Tibial artery (tissue), 4 donors: ENCODE results near the gene OR8B4.

ENCODE experiments used
- DNase-seq, 2 donors: peaks; one replicate each; pipeline ENCODE4 v3.0.0-alpha.2; 2019
- H3K27ac ChIP-seq, 2 donors: fragments of 200-600 bp; sonication (generic) in 1 of 2; 1 replicate in 1 of 2; 2 replicates in 1 of 2; pipeline ENCODE4 v1.5.1; 2018 to 2019; ENCODE audit warnings: mild to moderate bottlenecking in 1 of 2
- H3K27me3 ChIP-seq, 2 donors: fragments of 200-600 bp; sonication (generic) in 1 of 2; one replicate each; pipeline versions ENCODE4 v1.5.1 to v1.6.0; 2016 to 2019
- H3K36me3 ChIP-seq, 3 donors: fragments of 200-600 bp; sonication (generic) in 2 of 3; one replicate each; pipeline ENCODE4 v1.5.1; 2016 to 2019; ENCODE audit warnings: mild to moderate bottlenecking in 2 of 3
- H3K4me1 ChIP-seq, 4 donors: fragments of 200-600 bp; sonication (generic) in 2 of 4; 1 replicate in 3 of 4; 2 replicates in 1 of 4; pipeline ENCODE4 v1.5.1; 2016 to 2019
- H3K4me3 ChIP-seq, 2 donors: fragments of 200-600 bp; sonication (generic) in 1 of 2; 1 replicate in 1 of 2; 2 replicates in 1 of 2; pipeline ENCODE4 v1.5.1; 2018 to 2019; ENCODE audit warnings: mild to moderate bottlenecking in 2 of 2
- H3K9me3 ChIP-seq, 3 donors: fragments of 200-600 bp; sonication (generic) in 1 of 3; one replicate each; pipeline ENCODE4 v1.5.1; 2016 to 2019
- intact Hi-C: fragments of 100-400 bp; cut with DNase I; formaldehyde crosslinking; loops from one replicate; pipeline ENCODE4 v1.15.0; 2023; ENCODE audit warnings: low total_unique reads
- TF ChIP-seq, protein P1 (sequence below), 2 experiments: fragments of 200-600 bp in 1 of 2; fragments of 450-650 bp in 1 of 2; IDR thresholded peaks; one replicate each; pipeline ENCODE4 v1.5.1; 2017 to 2019; ENCODE audit warnings: antibody characterized with exemption in 2 of 2, mild to moderate bottlenecking in 1 of 2, moderate library complexity in 1 of 2

OR8B4 gene, protein sequence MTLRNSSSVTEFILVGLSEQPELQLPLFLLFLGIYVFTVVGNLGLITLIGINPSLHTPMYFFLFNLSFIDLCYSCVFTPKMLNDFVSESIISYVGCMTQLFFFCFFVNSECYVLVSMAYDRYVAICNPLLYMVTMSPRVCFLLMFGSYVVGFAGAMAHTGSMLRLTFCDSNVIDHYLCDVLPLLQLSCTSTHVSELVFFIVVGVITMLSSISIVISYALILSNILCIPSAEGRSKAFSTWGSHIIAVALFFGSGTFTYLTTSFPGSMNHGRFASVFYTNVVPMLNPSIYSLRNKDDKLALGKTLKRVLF

DNA sequence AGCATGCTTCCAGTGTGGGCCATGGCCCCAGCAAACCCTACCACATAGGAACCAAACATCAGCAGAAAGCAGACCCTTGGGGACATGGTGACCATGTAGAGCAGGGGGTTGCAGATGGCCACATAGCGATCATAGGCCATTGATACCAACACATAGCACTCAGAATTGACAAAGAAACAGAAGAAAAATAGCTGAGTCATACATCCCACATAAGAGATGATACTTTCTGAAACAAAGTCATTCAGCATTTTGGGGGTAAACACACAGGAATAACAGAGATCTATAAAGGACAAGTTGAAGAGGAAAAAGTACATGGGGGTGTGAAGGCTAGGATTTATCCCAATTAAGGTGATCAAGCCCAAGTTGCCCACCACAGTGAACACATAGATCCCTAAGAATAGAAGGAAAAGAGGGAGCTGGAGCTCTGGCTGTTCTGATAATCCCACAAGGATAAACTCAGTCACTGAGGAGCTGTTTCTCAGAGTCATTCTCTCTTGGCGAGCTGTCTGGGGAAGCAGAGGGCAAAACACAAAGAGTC, at the start of gene OR8B4:
TSS of gene OR8B4 (minus strand) at position 488 of the 538 bp plus-strand sequence. CDS start at position 488, 0 bp downstream.
- H3K4me3 ChIP-seq, result no peak within 1 kb of the TSS
- DNase-seq, result no peak
- no peaks in the 10 kb centered on the region for H3K9me3 ChIP-seq
- TF ChIP-seq, protein P1, sequence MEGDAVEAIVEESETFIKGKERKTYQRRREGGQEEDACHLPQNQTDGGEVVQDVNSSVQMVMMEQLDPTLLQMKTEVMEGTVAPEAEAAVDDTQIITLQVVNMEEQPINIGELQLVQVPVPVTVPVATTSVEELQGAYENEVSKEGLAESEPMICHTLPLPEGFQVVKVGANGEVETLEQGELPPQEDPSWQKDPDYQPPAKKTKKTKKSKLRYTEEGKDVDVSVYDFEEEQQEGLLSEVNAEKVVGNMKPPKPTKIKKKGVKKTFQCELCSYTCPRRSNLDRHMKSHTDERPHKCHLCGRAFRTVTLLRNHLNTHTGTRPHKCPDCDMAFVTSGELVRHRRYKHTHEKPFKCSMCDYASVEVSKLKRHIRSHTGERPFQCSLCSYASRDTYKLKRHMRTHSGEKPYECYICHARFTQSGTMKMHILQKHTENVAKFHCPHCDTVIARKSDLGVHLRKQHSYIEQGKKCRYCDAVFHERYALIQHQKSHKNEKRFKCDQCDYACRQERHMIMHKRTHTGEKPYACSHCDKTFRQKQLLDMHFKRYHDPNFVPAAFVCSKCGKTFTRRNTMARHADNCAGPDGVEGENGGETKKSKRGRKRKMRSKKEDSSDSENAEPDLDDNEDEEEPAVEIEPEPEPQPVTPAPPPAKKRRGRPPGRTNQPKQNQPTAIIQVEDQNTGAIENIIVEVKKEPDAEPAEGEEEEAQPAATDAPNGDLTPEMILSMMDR (IDR thresholded peaks at IDR 0.05), result no peak
- no peak within 1 kb of the TSS for H3K27ac ChIP-seq
- H3K27me3 ChIP-seq, result no peaks in the 10 kb centered on the region
- H3K4me1 ChIP-seq, result no peaks in the 10 kb centered on the region
- intact Hi-C loops, result no loop called here
- no peaks in the 10 kb centered on the region for H3K36me3 ChIP-seq

DNA sequence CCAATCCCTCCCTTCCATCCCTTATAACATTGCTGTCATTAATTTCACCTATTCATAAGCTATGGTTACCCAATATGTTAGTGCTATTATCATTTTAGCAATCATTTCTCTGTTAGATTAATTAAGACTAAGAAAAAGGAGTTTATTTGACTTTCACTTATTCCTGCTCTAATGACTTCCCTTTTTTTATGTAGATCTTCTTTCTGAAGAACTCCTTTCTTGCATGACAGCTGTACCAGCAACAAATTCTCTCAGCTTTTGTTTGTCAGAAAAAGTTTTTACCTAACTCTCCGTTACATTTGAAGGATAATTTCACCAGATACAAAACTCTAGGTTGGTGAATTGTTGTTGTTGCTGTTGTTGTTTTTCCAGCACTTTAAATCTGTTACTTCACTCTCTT, 49.4 kb upstream of the OR8B4 start:
- H3K4me1 ChIP-seq, result peaks cover 0 to 3% (median 0%) of the 10 kb centered on the region in 4 donors
- no peaks in the 10 kb centered on the region for H3K27me3 ChIP-seq
- H3K4me3 ChIP-seq, result no peak overlapping the region
- H3K9me3 ChIP-seq, result no peaks in the 10 kb centered on the region
- no peaks in the 10 kb centered on the region for H3K36me3 ChIP-seq
- TF ChIP-seq, protein P1 (IDR thresholded peaks at IDR 0.05), result no peak
- DNase-seq, result no peak
- intact Hi-C loops, result no loop called here
- H3K27ac ChIP-seq, result no peak overlapping the region

DNA sequence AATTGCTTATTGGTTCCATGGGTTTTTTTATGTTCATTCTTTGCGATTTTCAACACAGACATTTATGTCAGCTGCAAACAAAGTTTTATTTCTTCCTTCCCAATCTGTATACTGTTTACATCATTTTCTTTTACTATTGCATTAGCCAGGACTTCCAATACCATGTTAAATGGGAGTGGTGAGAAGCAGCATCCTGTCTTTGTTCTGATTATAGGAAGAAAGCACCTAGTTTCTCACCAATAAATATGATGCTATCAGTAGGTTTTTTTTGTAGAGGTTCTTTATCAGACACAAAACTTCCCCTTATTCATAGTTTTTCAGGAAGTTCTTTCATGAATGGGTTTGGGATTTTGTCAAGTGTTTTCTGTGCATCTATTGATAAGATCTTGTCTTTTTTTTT, 48.8 kb upstream of the OR8B4 start:
- intact Hi-C loops, result no loop called here
- Histone ChIP-seq H3K27me3 (no peaks in the 10 kb centered on the region), H3K9me3 (no peaks in the 10 kb centered on the region), H3K27ac (no peak overlapping the region), H3K36me3 (no peaks in the 10 kb centered on the region), H3K4me3 (no peak overlapping the region), H3K4me1 (peaks cover 0 to 3% (median 0%) of the 10 kb centered on the region in 4 donors)
- TF ChIP-seq, protein P1 (IDR thresholded peaks at IDR 0.05), result no peak
- no peak for DNase-seq

DNA sequence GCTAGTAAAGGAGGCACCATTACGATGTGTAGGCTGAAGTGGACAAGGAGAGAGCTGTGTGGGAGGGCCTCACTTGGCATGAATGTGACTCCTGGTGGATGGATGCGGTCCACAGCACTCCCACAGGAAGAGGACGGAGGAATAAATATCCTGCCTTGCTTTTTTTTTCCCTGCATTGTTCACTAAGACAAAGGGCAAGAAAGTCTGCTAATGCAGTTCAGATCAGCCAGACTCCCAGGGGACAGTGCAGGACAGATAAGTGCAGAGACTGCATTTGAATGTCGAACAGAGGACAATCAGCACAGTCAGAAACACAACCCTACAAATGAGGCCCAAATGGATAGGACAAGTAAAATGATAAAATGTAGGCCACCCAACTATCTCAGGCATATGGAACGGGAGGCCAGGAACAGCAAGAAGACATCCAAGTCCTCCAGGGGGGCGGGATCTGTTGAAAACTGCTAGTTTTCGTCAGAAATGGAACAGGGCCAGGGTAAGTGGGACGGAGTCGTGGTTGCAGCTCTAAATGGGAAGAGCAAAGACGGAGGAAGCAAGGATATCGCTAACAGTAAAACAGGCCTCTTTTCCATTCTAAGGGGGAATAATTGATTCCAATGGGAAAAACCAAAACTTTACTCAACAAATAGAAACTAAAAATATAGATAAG, 46.0 kb upstream of the OR8B4 start:
- TF ChIP-seq, protein P1 (IDR thresholded peaks at IDR 0.05), result no peak
- no peak for DNase-seq
- Histone ChIP-seq H3K36me3 (no peaks in the 10 kb centered on the region), H3K27me3 (no peaks in the 10 kb centered on the region), H3K4me1 (peaks cover 0 to 3% (median 0%) of the 10 kb centered on the region in 4 donors), H3K9me3 (no peaks in the 10 kb centered on the region), H3K27ac (no peak overlapping the region), H3K4me3 (no peak overlapping the region)
- intact Hi-C loops, result no loop called here

DNA sequence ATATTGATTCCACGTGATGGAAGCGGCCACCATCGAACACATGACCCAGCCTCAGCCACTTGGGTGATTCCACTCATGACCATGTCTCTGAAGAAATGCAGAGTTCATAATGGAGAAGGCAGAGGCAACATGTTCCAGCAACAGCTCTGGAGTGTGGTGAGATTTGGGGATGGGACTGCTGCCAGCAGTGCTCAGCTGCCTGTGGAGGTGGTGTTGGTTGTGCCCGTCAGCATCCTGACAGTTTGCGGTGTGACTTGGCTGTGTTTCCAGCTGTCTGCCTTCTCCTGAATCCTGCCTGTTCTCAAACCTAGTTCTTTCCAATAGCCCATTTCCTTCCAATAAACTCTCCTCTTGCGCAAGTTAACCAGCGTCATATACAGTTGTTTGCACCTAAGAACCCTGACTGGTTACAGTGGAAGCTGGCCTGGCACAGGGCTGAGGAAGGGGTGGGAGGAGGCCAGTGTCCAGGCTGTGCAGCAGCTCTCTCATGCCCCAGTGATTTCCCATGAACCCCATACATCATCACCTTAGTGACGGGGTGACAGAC, 42.8 kb upstream of the OR8B4 start:
- no peak for DNase-seq
- Histone ChIP-seq H3K4me3 (no peak overlapping the region), H3K9me3 (no peaks in the 10 kb centered on the region), H3K27ac (no peak overlapping the region), H3K36me3 (no peaks in the 10 kb centered on the region), H3K27me3 (no peaks in the 10 kb centered on the region), H3K4me1 (peaks cover 0 to 3% (median 0%) of the 10 kb centered on the region in 4 donors)
- TF ChIP-seq, protein P1 (IDR thresholded peaks at IDR 0.05), result no peak
- intact Hi-C loops, result no loop called here
